Astrocyte (in vitro differentiated cells and primary cell): ENCODE results near the gene UTF1. TPM values are rescaled to one million over a fixed set of nuclear protein-coding genes. Genes with fewer than 3 reads are reported as not detected.

ENCODE experiments used
- DNase-seq: peaks from one replicate; pipeline ENCODE4 v3.0.0-alpha.2; 2010; ENCODE audit warnings: low read depth
- FAIRE-seq: peaks from 2 replicates; lab custom pipeline; 2011; peaks lifted over from hg19 to GRCh38; lab: Jason Lieb, UNC
- H2AFZ ChIP-seq: 2 replicates; pipeline ENCODE4 v1.6.0; 2012; ENCODE audit warnings: low read depth, low read length, inconsistent platforms
- H3K27ac ChIP-seq: 2 replicates; pipeline ENCODE4 v1.5.1; 2011; ENCODE audit warnings: low read depth, low read length, inconsistent platforms
- H3K27me3 ChIP-seq: 2 replicates; pipeline ENCODE4 v1.6.0; 2011; ENCODE audit warnings: low read length, inconsistent platforms; ENCODE audit not compliant: insufficient read depth
- H3K36me3 ChIP-seq: 2 replicates; pipeline ENCODE4 v1.5.1; 2011; ENCODE audit warnings: low read length, inconsistent platforms; ENCODE audit not compliant: insufficient read depth
- H3K4me1 ChIP-seq: 2 replicates; pipeline ENCODE4 v1.5.1; 2011; ENCODE audit warnings: low read length, inconsistent platforms; ENCODE audit not compliant: insufficient read depth
- H3K4me2 ChIP-seq: 2 replicates; pipeline ENCODE4 v1.6.0; 2012; ENCODE audit warnings: low read length, inconsistent platforms
- H3K4me3 ChIP-seq: 2 replicates; pipeline ENCODE4 v1.5.1; 2011; ENCODE audit warnings: low read depth, mild to moderate bottlenecking, low read length, inconsistent platforms; ENCODE audit not compliant: insufficient read depth
- H3K79me2 ChIP-seq: 2 replicates; pipeline ENCODE4 v1.6.0; 2012; ENCODE audit warnings: mild to moderate bottlenecking, low read length, inconsistent platforms; ENCODE audit not compliant: insufficient read depth
- H3K9ac ChIP-seq: 2 replicates; pipeline ENCODE4 v1.6.0; 2012; ENCODE audit warnings: mild to moderate bottlenecking, low read length, inconsistent platforms
- H3K9me3 ChIP-seq: 2 replicates; pipeline ENCODE4 v1.5.1; 2012; ENCODE audit warnings: low read depth, mild to moderate bottlenecking, low read length, inconsistent platforms; ENCODE audit not compliant: insufficient read depth
- H4K20me1 ChIP-seq: 2 replicates; pipeline ENCODE4 v1.6.0; 2012; ENCODE audit warnings: low read length, inconsistent platforms; ENCODE audit not compliant: insufficient read depth
- H3K27ac Mint-ChIP-seq: one replicate; pipeline ENCODE4 v1.8.0; 2021; ENCODE audit warnings: mild to moderate bottlenecking, mixed read lengths; ENCODE audit not compliant: unreplicated experiment
- H3K27me3 Mint-ChIP-seq: one replicate; pipeline ENCODE4 v1.8.0; 2021; ENCODE audit warnings: low read depth, mixed read lengths; ENCODE audit not compliant: unreplicated experiment
- H3K36me3 Mint-ChIP-seq: one replicate; pipeline ENCODE4 v1.8.0; 2021; ENCODE audit warnings: low read depth, mixed read lengths; ENCODE audit not compliant: unreplicated experiment
- H3K4me1 Mint-ChIP-seq: one replicate; pipeline ENCODE4 v1.8.0; 2021; ENCODE audit warnings: low read depth, mixed read lengths; ENCODE audit not compliant: unreplicated experiment
- H3K4me3 Mint-ChIP-seq: one replicate; pipeline ENCODE4 v1.8.0; 2021; ENCODE audit warnings: mild to moderate bottlenecking, moderate library complexity, mixed read lengths; ENCODE audit not compliant: unreplicated experiment
- H3K9me3 Mint-ChIP-seq: one replicate; pipeline ENCODE4 v1.8.0; 2021; ENCODE audit warnings: mild to moderate bottlenecking, mixed read lengths; ENCODE audit not compliant: unreplicated experiment
- EZH2 ChIP-seq: IDR thresholded peaks from 2 replicates; pipeline ENCODE4 v1.6.1; 2012; ENCODE audit warnings: mild to moderate bottlenecking, low read length, inconsistent platforms; ENCODE audit not compliant: insufficient read depth
- total RNA-seq: library from RNA; stranded (reverse); gene quantifications from 2 replicates; pipeline ENCODE4 v1.2.1, GENCODE V29; 2021
- TF ChIP-seq, protein P1 (sequence below): IDR thresholded peaks from 2 replicates; pipeline ENCODE4 v1.5.1; 2011; ENCODE audit warnings: low read depth, mild to moderate bottlenecking, inconsistent platforms, low read length, moderate library complexity; ENCODE audit not compliant: insufficient read depth

UTF1 gene
- total RNA-seq, 1 donor from 2014 or later: 0.18 TPM

DNA sequence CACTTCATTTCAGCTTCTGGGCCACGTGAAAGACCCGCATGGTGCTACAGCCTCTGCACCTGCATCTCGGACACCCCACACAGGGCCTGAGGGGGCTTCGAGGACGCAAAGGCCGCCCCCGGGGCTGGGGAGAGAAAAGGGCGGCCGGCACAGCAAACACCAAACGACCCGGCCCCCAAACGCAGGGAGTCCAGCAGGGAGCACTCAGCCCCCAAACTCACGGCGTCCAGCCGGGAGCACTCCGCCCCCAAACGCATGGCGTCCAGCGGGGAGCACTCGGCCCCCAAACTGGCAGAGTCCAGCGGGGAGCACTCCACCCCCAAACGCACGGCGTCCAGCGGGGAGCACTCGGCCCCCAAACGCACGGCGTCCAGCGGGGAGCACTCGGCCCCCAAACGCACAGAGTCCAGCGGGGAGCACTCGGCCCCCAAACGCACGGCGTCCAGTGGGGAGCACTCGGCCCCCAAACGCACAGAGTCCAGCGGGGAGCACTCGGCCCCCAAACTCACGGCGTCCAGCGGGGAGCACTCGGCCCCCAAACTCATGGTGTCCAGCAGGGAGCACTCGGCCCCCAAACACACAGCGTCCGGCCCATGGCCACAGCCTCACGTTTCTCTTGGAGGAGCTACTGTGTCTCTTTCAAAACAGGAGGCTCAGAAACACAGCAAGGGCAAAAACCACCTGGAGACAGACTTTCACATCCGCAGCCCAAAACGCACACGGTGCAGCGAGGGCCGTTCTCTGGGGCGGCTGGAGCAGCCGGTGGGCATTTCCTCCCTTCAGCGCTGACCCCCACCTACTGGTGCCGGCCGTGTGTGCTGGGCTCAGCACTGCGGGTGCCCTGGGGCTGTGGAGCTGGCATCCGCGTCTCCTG is 27.0 kb upstream of the UTF1 start:
- Histone ChIP-seq H3K36me3 (no peaks in the 10 kb centered on the region), H3K27ac (no peak overlapping the region), H3K9ac (no peak overlapping the region), H3K79me2 (no peaks in the 10 kb centered on the region), H3K4me2 (no peak overlapping the region), H2AFZ (no peak overlapping the region), H3K27me3 (no peaks in the 10 kb centered on the region), H4K20me1 (no peaks in the 10 kb centered on the region), H3K4me1 (no peaks in the 10 kb centered on the region), H3K9me3 (no peaks in the 10 kb centered on the region), H3K4me3 (no peak overlapping the region)
- DNase-seq (no peak), FAIRE-seq (no peak)
- no peak overlapping the region for H3K27ac Mint-ChIP-seq
- peaks cover 9% of the 10 kb centered on the region for H3K27me3 Mint-ChIP-seq
- H3K4me1 Mint-ChIP-seq: no peaks in the 10 kb centered on the region
- TF ChIP-seq, protein P1, sequence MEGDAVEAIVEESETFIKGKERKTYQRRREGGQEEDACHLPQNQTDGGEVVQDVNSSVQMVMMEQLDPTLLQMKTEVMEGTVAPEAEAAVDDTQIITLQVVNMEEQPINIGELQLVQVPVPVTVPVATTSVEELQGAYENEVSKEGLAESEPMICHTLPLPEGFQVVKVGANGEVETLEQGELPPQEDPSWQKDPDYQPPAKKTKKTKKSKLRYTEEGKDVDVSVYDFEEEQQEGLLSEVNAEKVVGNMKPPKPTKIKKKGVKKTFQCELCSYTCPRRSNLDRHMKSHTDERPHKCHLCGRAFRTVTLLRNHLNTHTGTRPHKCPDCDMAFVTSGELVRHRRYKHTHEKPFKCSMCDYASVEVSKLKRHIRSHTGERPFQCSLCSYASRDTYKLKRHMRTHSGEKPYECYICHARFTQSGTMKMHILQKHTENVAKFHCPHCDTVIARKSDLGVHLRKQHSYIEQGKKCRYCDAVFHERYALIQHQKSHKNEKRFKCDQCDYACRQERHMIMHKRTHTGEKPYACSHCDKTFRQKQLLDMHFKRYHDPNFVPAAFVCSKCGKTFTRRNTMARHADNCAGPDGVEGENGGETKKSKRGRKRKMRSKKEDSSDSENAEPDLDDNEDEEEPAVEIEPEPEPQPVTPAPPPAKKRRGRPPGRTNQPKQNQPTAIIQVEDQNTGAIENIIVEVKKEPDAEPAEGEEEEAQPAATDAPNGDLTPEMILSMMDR: no peak
- no peak for TF ChIP-seq EZH2
- H3K36me3 Mint-ChIP-seq: no peaks in the 10 kb centered on the region
- no peaks in the 10 kb centered on the region for H3K9me3 Mint-ChIP-seq
- H3K4me3 Mint-ChIP-seq: no peak overlapping the region

DNA sequence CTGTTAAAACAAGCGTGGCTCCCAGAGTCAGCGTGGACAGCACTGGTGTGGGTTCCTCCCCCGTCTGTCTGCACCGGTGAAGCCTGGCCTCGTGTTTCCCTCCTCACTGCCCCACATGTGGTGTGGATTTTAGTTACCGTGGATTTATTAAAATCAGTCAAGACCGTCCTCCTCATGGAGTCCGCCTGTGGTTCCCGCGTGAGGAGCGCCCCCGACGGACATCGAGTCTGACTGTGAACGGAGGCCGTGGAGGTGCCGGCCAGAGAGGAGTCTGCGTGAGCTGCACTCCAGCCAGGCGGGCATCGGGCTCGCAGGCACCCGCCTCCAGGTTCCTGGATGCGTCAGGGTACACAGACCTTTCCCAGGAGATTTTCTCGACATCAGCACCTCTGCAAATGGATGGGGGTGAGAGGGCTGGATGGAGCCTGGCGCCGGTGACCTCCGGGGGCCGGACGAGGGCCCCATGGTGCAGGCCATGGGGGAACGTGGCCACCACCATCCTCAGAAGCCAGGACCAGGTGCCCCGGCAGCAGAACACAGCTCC is 26.3 kb upstream of the UTF1 start:
- no peak overlapping the region for H3K4me3 Mint-ChIP-seq
- H3K9me3 ChIP-seq: peaks cover 2% of the 10 kb centered on the region
- no peak for DNase-seq
- no peak overlapping the region for H3K9ac ChIP-seq
- H3K27me3 Mint-ChIP-seq: peaks cover 9% of the 10 kb centered on the region
- no peaks in the 10 kb centered on the region for H4K20me1 ChIP-seq
- H3K4me2 ChIP-seq: no peak overlapping the region
- no peaks in the 10 kb centered on the region for H3K9me3 Mint-ChIP-seq
- H3K36me3 ChIP-seq: no peaks in the 10 kb centered on the region
- H3K4me3 ChIP-seq: no peak overlapping the region
- TF ChIP-seq, protein P1: no peak
- no peak for TF ChIP-seq EZH2
- H3K27me3 ChIP-seq: no peaks in the 10 kb centered on the region
- no peaks in the 10 kb centered on the region for H3K36me3 Mint-ChIP-seq
- H3K4me1 Mint-ChIP-seq: no peaks in the 10 kb centered on the region
- H3K27ac ChIP-seq: no peak overlapping the region
- no peaks in the 10 kb centered on the region for H3K79me2 ChIP-seq
- FAIRE-seq: no peak
- H3K27ac Mint-ChIP-seq: no peak overlapping the region
- H3K4me1 ChIP-seq: no peaks in the 10 kb centered on the region
- H2AFZ ChIP-seq: no peak overlapping the region
